ENCODE measurements around the gene DUSP8.

The DUSP8 gene

GRCh38 chr11:1531449-1532013 lies 40.5 kb downstream of the DUSP8 start:
- no peak for DNase-seq (ENCODE audit: low read depth)

GRCh38 chr11:1530686-1531448 lies 41.2 kb downstream of the DUSP8 start:
- no peak for DNase-seq (ENCODE audit: low read depth)

- no peak for DNase-seq (ENCODE audit: low read depth)
Measured at GRCh38 chr11:1529774-1530173, 42.3 kb downstream of the DUSP8 start.

GRCh38 chr11:1529286-1529685 lies 42.8 kb downstream of the DUSP8 start:
- DNase-seq (ENCODE audit: low read depth) = no peak

GRCh38 chr11:1528710-1529109 lies 43.4 kb downstream of the DUSP8 start:
- DNase-seq (ENCODE audit: low read depth) = no peak

- no peak for DNase-seq (ENCODE audit: low read depth)
Measured at GRCh38 chr11:1526785-1527184, 45.3 kb downstream of the DUSP8 start.

- no peak for DNase-seq (ENCODE audit: low read depth)
Measured at GRCh38 chr11:1523779-1524178, 48.3 kb downstream of the DUSP8 start.

GRCh38 chr11:1523077-1523476 lies 49.0 kb downstream of the DUSP8 start:
- no peak for DNase-seq (ENCODE audit: low read depth)

GRCh38 chr11:1522081-1522424 lies 50.0 kb downstream of the DUSP8 start:
- no peak for DNase-seq (ENCODE audit: low read depth)

- DNase-seq (ENCODE audit: low read depth) = no peak
Measured at GRCh38 chr11:1521382-1522080, 50.5 kb downstream of the DUSP8 start.

- no peak for DNase-seq (ENCODE audit: low read depth)
Measured at GRCh38 chr11:1520663-1521267, 51.3 kb downstream of the DUSP8 start.

- DNase-seq (ENCODE audit: low read depth) = no peak
Measured at GRCh38 chr11:1520209-1520662, 51.8 kb downstream of the DUSP8 start.

- no peak for DNase-seq (ENCODE audit: low read depth)
Measured at GRCh38 chr11:1519028-1520010, 52.8 kb downstream of the DUSP8 start.

GRCh38 chr11:1518301-1518700 lies 53.8 kb downstream of the DUSP8 start:
- no peak for DNase-seq (ENCODE audit: low read depth)

GRCh38 chr11:1517117-1518005 lies 54.7 kb downstream of the DUSP8 start:
- DNase-seq (ENCODE audit: low read depth) = no peak

- no peak for DNase-seq (ENCODE audit: low read depth)
Measured at GRCh38 chr11:1516273-1517067, 55.6 kb downstream of the DUSP8 start.

GRCh38 chr11:1515082-1516060 lies 56.7 kb downstream of the DUSP8 start:
- peak; percentile 64 for DNase-seq (ENCODE audit: low read depth)

GRCh38 chr11:1514336-1515061 lies 57.6 kb downstream of the DUSP8 start:
- DNase-seq (ENCODE audit: low read depth) = no peak

Data from stimulated activated CD4-positive, alpha-beta T cell treated with anti-CD3 and anti-CD28 coated beads, Interleukin-2, amount 100 ng/mL, for 4 hours (primary cell).